HepG2 (cell line): Measurements from ENCODE around the gene WDR54. TPM values are rescaled to one million over a fixed set of nuclear protein-coding genes. Genes with fewer than 3 reads are reported as not detected.
A peak's percentile ranks its signal among the peaks of the same experiment; 100 is the strongest.

ENCODE experiments used
- ETV6 ChIP-seq: sonication (generic); formaldehyde crosslinking; conservative IDR thresholded peaks from 2 replicates; pipeline ENCODE4 v1.4.0; 2020; ENCODE audit warnings: missing genetic modification reagents
- FOXJ3 ChIP-seq: sonication (generic); formaldehyde crosslinking; IDR thresholded peaks from 2 replicates; pipeline ENCODE4 v1.4.0; 2020; ENCODE audit warnings: missing genetic modification reagents, mild to moderate bottlenecking, borderline replicate concordance
- FOXK2 ChIP-seq: fragments of 450-650 bp; IDR thresholded peaks from 2 replicates; pipeline ENCODE4 v1.6.1; 2016
- KAT2B ChIP-seq: fragments of 150-350 bp; IDR thresholded peaks from 2 replicates; pipeline ENCODE4 v1.6.1; 2014; ENCODE audit warnings: low read depth, low read length, borderline replicate concordance
- KAT7 ChIP-seq: IDR thresholded peaks from 2 replicates; pipeline ENCODE4 v1.6.1; 2018; ENCODE audit warnings: borderline replicate concordance, missing compliant biosample characterization
- KMT2A ChIP-seq: sonication (generic); formaldehyde crosslinking; IDR thresholded peaks from 2 replicates; pipeline ENCODE4 v1.4.0; 2020; ENCODE audit warnings: missing genetic modification reagents
- MAZ ChIP-seq, 2 experiments: sonication (generic) in 1 of 2; formaldehyde crosslinking in 1 of 2; IDR thresholded peaks; 2 replicates each; pipeline versions ENCODE4 v1.5.0 to v1.6.1; 2012 to 2020; ENCODE audit warnings: low read depth in 2 of 2, mild to moderate bottlenecking in 2 of 2, borderline replicate concordance in 1 of 2, improper control_type of control experiment in 1 of 2, low read length in 1 of 2, missing genetic modification reagents in 1 of 2, moderate library complexity in 1 of 2
- SRY ChIP-seq: sonication (generic); formaldehyde crosslinking; IDR thresholded peaks from 2 replicates; pipeline ENCODE4 v1.8.0; 2022; ENCODE audit warnings: mild to moderate bottlenecking, missing genetic modification reagents
- TFE3 ChIP-seq: IDR thresholded peaks from 2 replicates; pipeline ENCODE4 v1.6.1; 2016
- ZC3H4 ChIP-seq: sonication (generic); formaldehyde crosslinking; IDR thresholded peaks from 2 replicates; pipeline ENCODE4 v1.4.0; 2020; ENCODE audit warnings: missing genetic modification reagents, borderline replicate concordance
- ZMYM2 ChIP-seq: sonication (generic); formaldehyde crosslinking; IDR thresholded peaks from 2 replicates; pipeline ENCODE4 v1.8.0; 2022; ENCODE audit warnings: mild to moderate bottlenecking, missing genetic modification reagents
- ZNF20 ChIP-seq: sonication (generic); formaldehyde crosslinking; IDR thresholded peaks from 2 replicates; pipeline ENCODE4 v1.4.0; 2020; ENCODE audit warnings: mild to moderate bottlenecking, moderate library complexity, missing genetic modification reagents
- ZNF569 ChIP-seq: sonication (generic); formaldehyde crosslinking; IDR thresholded peaks from 2 replicates; pipeline ENCODE4 v1.5.0; 2020; ENCODE audit warnings: mild to moderate bottlenecking, missing genetic modification reagents, moderate library complexity, borderline replicate concordance
- ZZZ3 ChIP-seq: sonication (generic); formaldehyde crosslinking; IDR thresholded peaks from 2 replicates; pipeline ENCODE4 v1.4.0; 2020; ENCODE audit warnings: missing genetic modification reagents, mild to moderate bottlenecking, borderline replicate concordance
- polyA plus RNA-seq, 8 experiments: library from polyadenylated mRNA; depleted of rRNA in 3 of 8; stranded (reverse) in 7 of 8; unstranded in 1 of 8; fragments of >200 nt; fragmentation: Illumina TruSeq in 4 of 8; extraction: Trizol in 4 of 8; gene quantifications; 2 replicates each; pipeline versions ENCODE4 v1.2.1 to v1.2.3, GENCODE V29; 2011 to 2016; ENCODE audit warnings: low read depth in 4 of 8, missing spikeins in 1 of 8, mixed read lengths in 1 of 8; ENCODE audit not compliant: insufficient read depth in 1 of 8
- total RNA-seq, 5 experiments: library from RNA; depleted of rRNA; stranded (reverse); fragments of >200 nt; fragmentation: Illumina TruSeq; extraction: Trizol; gene quantifications; 2 replicates each; pipeline ENCODE4 v1.2.3, GENCODE V29; 2016; ENCODE audit warnings: low read depth in 1 of 5
- TF ChIP-seq, protein P1 (sequence below): sonication (generic); formaldehyde crosslinking; IDR thresholded peaks from 2 replicates; pipeline ENCODE4 v1.4.0; 2020; ENCODE audit warnings: mild to moderate bottlenecking, missing genetic modification reagents
- TF ChIP-seq, protein P2 (sequence below): sonication (generic); formaldehyde crosslinking; IDR thresholded peaks from 2 replicates; pipeline ENCODE4 v1.4.0; 2020; ENCODE audit warnings: low read depth, missing genetic modification reagents
- TF ChIP-seq, protein P3 (sequence below): sonication (generic); formaldehyde crosslinking; conservative IDR thresholded peaks from 2 replicates; pipeline ENCODE4 v1.4.0; 2020; ENCODE audit warnings: missing genetic modification reagents
- TF ChIP-seq, protein P4 (sequence below): sonication (generic); formaldehyde crosslinking; IDR thresholded peaks from 2 replicates; pipeline ENCODE4 v1.9.0; 2021; ENCODE audit warnings: missing genetic modification reagents, borderline replicate concordance

The WDR54 gene
- total and polyA plus RNA-seq, 2 of the 13 experiments (the other 11 are each of a cell fraction or from before 2014, with no cell fraction given) = 2.0 to 17.3 TPM

- TF ChIP-seq MAZ (IDR thresholded peaks at IDR 0.05; ENCODE audit: borderline replicate concordance, low read depth, low read length) (peak; percentile 80; the same call in 1 of the 2 replicates), MAZ (CRISPR knock-in tag; IDR thresholded peaks at IDR 0.05; ENCODE audit: low read depth) (peak; percentile 55; the same call in 1 of the 2 replicates), FOXK2 (no peak), ZMYM2 (CRISPR knock-in tag) (no peak), ZNF569 (CRISPR knock-in tag) (no peak), ETV6 (CRISPR knock-in tag) (no peak; the same call in 1 of the 2 replicates), ZC3H4 (CRISPR knock-in tag) (no peak), TFE3 (CRISPR knock-in tag) (0 out of 2 replicates have a peak, but pooled peaks have one; percentile 36), ZZZ3 (CRISPR knock-in tag) (no peak; the same call in 1 of the 2 replicates), ZNF20 (CRISPR knock-in tag) (no peak), KMT2A (CRISPR knock-in tag) (peak; percentile 84), KAT7 (peak; percentile 94), FOXJ3 (CRISPR knock-in tag) (no peak), KAT2B (no peak), SRY (CRISPR knock-in tag) (peak; percentile 65; the same call in 1 of the 2 replicates)
- TF ChIP-seq, protein P1, sequence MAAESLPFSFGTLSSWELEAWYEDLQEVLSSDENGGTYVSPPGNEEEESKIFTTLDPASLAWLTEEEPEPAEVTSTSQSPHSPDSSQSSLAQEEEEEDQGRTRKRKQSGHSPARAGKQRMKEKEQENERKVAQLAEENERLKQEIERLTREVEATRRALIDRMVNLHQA = no peak
- TF ChIP-seq, protein P2, sequence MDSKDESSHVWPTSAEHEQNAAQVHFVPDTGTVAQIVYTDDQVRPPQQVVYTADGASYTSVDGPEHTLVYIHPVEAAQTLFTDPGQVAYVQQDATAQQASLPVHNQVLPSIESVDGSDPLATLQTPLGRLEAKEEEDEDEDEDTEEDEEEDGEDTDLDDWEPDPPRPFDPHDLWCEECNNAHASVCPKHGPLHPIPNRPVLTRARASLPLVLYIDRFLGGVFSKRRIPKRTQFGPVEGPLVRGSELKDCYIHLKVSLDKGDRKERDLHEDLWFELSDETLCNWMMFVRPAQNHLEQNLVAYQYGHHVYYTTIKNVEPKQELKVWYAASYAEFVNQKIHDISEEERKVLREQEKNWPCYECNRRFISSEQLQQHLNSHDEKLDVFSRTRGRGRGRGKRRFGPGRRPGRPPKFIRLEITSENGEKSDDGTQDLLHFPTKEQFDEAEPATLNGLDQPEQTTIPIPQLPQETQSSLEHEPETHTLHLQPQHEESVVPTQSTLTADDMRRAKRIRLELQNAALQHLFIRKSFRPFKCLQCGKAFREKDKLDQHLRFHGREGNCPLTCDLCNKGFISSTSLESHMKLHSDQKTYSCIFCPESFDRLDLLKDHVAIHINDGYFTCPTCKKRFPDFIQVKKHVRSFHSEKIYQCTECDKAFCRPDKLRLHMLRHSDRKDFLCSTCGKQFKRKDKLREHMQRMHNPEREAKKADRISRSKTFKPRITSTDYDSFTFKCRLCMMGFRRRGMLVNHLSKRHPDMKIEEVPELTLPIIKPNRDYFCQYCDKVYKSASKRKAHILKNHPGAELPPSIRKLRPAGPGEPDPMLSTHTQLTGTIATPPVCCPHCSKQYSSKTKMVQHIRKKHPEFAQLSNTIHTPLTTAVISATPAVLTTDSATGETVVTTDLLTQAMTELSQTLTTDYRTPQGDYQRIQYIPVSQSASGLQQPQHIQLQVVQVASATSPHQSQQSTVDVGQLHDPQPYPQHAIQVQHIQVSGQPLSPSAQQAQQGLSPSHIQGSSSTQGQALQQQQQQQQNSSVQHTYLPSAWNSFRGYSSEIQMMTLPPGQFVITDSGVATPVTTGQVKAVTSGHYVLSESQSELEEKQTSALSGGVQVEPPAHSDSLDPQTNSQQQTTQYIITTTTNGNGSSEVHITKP (CRISPR knock-in tag) = no peak; the same call in 1 of the 2 replicates
- TF ChIP-seq, protein P3, sequence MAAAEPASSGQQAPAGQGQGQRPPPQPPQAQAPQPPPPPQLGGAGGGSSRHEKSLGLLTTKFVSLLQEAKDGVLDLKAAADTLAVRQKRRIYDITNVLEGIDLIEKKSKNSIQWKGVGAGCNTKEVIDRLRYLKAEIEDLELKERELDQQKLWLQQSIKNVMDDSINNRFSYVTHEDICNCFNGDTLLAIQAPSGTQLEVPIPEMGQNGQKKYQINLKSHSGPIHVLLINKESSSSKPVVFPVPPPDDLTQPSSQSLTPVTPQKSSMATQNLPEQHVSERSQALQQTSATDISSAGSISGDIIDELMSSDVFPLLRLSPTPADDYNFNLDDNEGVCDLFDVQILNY (CRISPR knock-in tag) = no peak
- TF ChIP-seq, protein P4, sequence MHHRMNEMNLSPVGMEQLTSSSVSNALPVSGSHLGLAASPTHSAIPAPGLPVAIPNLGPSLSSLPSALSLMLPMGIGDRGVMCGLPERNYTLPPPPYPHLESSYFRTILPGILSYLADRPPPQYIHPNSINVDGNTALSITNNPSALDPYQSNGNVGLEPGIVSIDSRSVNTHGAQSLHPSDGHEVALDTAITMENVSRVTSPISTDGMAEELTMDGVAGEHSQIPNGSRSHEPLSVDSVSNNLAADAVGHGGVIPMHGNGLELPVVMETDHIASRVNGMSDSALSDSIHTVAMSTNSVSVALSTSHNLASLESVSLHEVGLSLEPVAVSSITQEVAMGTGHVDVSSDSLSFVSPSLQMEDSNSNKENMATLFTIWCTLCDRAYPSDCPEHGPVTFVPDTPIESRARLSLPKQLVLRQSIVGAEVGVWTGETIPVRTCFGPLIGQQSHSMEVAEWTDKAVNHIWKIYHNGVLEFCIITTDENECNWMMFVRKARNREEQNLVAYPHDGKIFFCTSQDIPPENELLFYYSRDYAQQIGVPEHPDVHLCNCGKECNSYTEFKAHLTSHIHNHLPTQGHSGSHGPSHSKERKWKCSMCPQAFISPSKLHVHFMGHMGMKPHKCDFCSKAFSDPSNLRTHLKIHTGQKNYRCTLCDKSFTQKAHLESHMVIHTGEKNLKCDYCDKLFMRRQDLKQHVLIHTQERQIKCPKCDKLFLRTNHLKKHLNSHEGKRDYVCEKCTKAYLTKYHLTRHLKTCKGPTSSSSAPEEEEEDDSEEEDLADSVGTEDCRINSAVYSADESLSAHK (CRISPR knock-in tag) = no peak
Observed at GRCh38 chr2:74391580-74392448, 29.7 kb upstream of the WDR54 start (continued).
